Measurements from ENCODE around the gene GREM1. TPM values are rescaled to one million over a fixed set of nuclear protein-coding genes. Genes with fewer than 3 reads are reported as not detected.

GREM1 gene
- total and polyA plus RNA-seq, 2 of the 8 experiments (the other 6 are each of a cell fraction or from before 2014, with no cell fraction given): 0.12 to 1.1 TPM

DNA sequence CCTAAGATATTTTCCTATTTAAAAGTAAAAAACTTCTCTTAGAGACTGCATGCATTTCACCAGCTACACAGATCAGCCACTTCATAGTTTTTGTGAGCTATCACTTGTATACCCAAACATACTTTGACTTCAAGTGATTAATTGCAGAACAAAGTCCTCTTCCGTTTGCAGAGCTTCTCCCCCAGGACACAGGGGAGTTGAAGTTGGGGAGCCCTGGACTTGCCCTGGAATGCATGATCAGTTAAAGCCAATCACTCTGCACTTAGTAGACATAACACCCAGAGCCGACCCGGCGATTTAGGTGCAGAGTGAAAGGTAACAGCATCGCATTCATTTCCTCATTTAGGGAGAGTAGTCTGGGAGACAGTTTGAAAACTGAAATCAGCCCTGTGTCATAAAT lies 70.1 kb downstream of the GREM1 start (continued):
- TF ChIP-seq RXRA (IDR thresholded peaks at IDR 0.05; ENCODE audit: insufficient read depth, low read depth, low read length): no peak

Measured in H1 (cell line).